Keratinocyte (primary cell): ENCODE data around the gene HECA.

ENCODE experiments used
- EZH2 ChIP-seq: IDR thresholded peaks from one replicate; pipeline ENCODE4 v1.6.1; 2012; ENCODE audit warnings: inconsistent platforms, mild to moderate bottlenecking, low read length, moderate library complexity
- TF ChIP-seq, protein P1 (sequence below), 3 experiments: IDR thresholded peaks in 1 of 3; conservative IDR thresholded peaks in 1 of 3; optimal IDR thresholded peaks in 1 of 3; 2 replicates in 2 of 3; 3 replicates in 1 of 3; pipeline versions ENCODE3 to v1.5.1; 2011; ENCODE audit warnings: low read length in 3 of 3, mild to moderate bottlenecking in 3 of 3, moderate library complexity in 2 of 3, control low read depth in 1 of 3, inconsistent platforms in 1 of 3; ENCODE audit not compliant: insufficient read depth in 2 of 3; ENCODE audit errors: extremely low read depth in 1 of 3

- TF ChIP-seq EZH2, result no peak
- TF ChIP-seq, protein P1, sequence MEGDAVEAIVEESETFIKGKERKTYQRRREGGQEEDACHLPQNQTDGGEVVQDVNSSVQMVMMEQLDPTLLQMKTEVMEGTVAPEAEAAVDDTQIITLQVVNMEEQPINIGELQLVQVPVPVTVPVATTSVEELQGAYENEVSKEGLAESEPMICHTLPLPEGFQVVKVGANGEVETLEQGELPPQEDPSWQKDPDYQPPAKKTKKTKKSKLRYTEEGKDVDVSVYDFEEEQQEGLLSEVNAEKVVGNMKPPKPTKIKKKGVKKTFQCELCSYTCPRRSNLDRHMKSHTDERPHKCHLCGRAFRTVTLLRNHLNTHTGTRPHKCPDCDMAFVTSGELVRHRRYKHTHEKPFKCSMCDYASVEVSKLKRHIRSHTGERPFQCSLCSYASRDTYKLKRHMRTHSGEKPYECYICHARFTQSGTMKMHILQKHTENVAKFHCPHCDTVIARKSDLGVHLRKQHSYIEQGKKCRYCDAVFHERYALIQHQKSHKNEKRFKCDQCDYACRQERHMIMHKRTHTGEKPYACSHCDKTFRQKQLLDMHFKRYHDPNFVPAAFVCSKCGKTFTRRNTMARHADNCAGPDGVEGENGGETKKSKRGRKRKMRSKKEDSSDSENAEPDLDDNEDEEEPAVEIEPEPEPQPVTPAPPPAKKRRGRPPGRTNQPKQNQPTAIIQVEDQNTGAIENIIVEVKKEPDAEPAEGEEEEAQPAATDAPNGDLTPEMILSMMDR (optimal IDR thresholded peaks at IDR 0.05 in 1 of 3, IDR thresholded peaks at IDR 0.05 in 1 of 3, conservative IDR thresholded peaks at IDR 0.05 in 1 of 3; ENCODE audit: extremely low read depth in 1 of 3, insufficient read depth in 2 of 3, low read length in 3 of 3), result no peak
These were observed 27.8 kb upstream of the HECA start for GRCh38 chr6:139107051-139107450.
